HAP-1 (cell line): ENCODE measurements around the gene EGLN2.
"Not testable (repeated sequence)": the region's sequence is repeated elsewhere in the genome, so short reads cannot be mapped to it uniquely, and the experiment has no call there.

ENCODE experiments used
- DNase-seq, 2 experiments: peaks; one replicate each; pipeline ENCODE4 v3.0.0-alpha.2; 2016 to 2020; ENCODE audit warnings: low spot score in 2 of 2
- H3K27me3 ChIP-seq: fragments of 250-450 bp; sonication (Bioruptor Pico); 2 replicates; pipeline ENCODE4 v1.5.1; 2020; ENCODE audit warnings: low read depth, mild to moderate bottlenecking, moderate library complexity
- H3K36me3 ChIP-seq: fragments of 250-450 bp; sonication (Bioruptor Pico); replicated peaks from 2 replicates; pipeline ENCODE4 v1.5.1; 2020; ENCODE audit warnings: mild to moderate bottlenecking
- H3K4me1 ChIP-seq: fragments of 250-450 bp; sonication (Bioruptor Pico); 2 replicates; pipeline ENCODE4 v1.5.1; 2020; ENCODE audit warnings: mild to moderate bottlenecking
- H3K4me3 ChIP-seq: fragments of 250-450 bp; sonication (Bioruptor Pico); 2 replicates; pipeline ENCODE4 v1.5.1; 2020; ENCODE audit warnings: mild to moderate bottlenecking, moderate library complexity
- H3K9me3 ChIP-seq: fragments of 250-450 bp; sonication (Bioruptor Pico); 2 replicates; pipeline ENCODE4 v1.5.1; 2020; ENCODE audit warnings: mild to moderate bottlenecking, moderate library complexity
- in situ Hi-C: fragments of 300-500 bp; cut with MboI; formaldehyde crosslinking; loops from 3 replicates; pipeline ENCODE4 v1.14.3; 2020; ENCODE audit warnings: low sequenced_read_pairs, inconsistent platforms, mixed read lengths

EGLN2 gene

DNA sequence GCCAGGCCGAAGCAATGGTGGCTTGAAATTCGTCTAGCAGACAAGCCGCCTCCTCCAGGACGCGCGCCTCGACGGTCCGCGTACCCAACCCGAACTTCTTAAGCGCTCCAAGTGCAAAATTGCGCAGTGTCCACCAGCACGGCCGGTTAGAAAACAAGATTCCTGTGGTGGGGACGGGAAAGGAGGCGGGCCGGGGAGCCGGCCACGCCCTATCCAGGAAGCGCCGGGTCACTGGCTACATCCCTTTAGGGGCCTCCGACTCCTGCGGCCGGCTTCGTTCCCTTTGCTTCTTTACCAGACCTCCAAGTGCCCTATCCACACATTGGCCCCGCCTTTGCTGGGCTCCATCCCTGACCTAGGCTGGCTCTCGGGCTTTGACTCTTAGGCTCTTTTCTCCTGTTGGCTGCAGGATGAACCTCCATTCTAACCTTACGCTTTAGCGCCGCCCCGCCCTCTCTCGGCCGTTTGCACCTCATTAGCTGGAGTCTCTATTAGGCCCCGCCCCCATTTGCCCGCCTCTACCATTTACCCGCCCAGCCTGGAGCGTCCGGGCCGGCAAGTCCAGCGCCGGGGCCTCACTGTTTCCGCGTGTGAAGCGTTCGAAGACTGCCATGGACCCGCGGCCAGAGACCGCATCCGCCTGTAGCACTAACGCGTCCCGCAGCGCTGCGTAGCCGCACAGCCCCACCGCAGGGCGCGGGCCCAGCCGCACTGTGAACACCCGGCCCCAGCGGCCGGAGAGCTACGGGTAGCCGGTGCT lies 11.8 kb downstream of the EGLN2 start:
- H3K4me3 ChIP-seq, H3K4me1 ChIP-seq, H3K9me3 ChIP-seq, in situ Hi-C loops, H3K27me3 ChIP-seq: not testable (repeated sequence)
- DNase-seq: peak in 1 of 2 experiments; percentile 49
- H3K36me3 ChIP-seq: peaks cover 22% of the 10 kb centered on the region

DNA sequence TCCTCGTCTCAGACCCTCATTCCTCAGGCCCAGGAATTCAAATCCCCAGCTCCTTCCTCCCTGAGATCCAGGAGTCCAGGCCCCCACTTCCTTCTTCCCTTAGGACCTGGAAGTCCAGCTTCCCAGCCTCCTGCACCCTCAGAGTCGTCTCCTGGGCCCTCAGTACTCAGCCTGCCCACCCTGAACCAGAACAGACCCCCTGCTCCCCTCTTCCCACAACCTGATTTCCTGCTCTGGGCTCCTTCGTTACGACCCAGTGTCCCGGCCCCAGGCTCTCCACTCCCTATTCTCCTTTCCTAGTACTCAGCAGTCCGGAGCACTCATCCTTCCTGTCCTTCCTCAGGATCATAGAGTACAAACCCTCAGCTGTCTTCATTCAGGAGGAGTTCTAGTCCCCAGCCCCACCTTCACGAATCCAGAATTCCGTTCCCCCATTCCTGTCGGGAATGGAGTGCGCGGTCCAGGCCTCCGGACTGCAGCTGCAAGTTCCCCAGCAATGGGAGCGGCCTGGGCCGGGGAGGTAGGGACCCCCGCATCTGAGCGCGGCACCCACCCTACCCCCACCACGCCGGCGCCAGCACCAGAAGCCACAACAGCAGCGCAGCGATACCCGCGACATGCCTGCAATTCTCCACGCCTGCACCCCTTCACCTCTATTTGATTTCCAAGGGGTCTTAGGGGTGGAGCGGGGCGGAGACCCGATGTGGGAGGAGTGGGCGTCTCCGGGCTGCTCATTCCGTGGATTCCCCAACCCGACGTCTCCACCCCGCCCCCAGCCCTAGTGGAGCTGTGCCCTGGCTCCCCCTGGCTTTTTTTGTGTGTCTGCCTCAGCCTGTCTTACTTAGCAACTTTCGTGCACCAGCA lies 12.7 kb downstream of the EGLN2 start:
- no peaks in the 10 kb centered on the region for H3K9me3 ChIP-seq
- H3K4me3 ChIP-seq: no peak overlapping the region
- peaks cover 22% of the 10 kb centered on the region for H3K36me3 ChIP-seq
- H3K27me3 ChIP-seq: no peaks in the 10 kb centered on the region
- no peak for DNase-seq
- no peaks in the 10 kb centered on the region for H3K4me1 ChIP-seq
- in situ Hi-C loops: no loop called here

DNA sequence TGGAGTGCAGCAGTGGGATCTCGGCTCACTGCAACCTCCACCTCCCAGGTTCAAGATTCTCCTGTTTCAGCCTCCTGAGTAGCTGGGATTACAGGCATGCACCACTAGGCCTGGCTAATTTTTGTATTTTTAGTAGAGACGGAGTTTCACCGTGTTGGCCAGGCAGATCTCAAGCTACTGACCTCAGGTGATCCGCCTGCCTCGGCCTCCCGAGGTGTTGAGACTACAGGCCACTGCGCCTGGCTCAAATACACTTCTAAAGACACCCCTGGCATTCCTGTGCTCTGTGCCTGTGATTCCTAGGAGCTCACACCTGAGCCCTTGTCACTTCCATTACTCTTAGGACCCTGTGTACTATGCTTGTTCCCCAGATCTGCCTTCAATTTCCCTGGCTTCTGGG lies 13.6 kb downstream of the EGLN2 start:
- in situ Hi-C loops, DNase-seq, H3K4me3 ChIP-seq, H3K9me3 ChIP-seq, H3K4me1 ChIP-seq, H3K27me3 ChIP-seq: not testable (repeated sequence)
- peaks cover 17% of the 10 kb centered on the region for H3K36me3 ChIP-seq

DNA sequence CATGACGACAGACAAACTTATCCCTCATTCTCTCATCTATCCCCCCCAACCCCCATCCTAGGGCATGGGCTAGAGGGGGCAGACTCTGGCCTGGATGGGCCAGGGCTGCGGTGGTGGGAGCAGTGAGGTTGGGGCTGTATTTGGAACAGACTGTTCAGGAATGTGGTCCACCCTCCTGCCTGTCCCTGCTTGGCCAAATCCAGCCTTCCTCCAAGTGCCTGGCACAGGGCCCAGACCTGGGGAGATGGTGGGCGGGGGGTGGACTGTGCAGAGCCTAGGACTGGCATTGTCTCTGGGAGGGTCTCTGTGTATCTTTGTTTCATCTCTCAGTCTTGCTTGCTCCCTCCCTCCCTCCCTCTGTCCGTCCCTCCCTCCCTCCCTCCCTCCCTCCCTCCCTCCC lies 14.2 kb downstream of the EGLN2 start:
- no peak for DNase-seq
- H3K9me3 ChIP-seq: no peaks in the 10 kb centered on the region
- H3K27me3 ChIP-seq: no peaks in the 10 kb centered on the region
- in situ Hi-C loops: no loop called here
- no peak overlapping the region for H3K4me3 ChIP-seq
- H3K36me3 ChIP-seq: peaks cover 11% of the 10 kb centered on the region
- H3K4me1 ChIP-seq: no peaks in the 10 kb centered on the region

DNA sequence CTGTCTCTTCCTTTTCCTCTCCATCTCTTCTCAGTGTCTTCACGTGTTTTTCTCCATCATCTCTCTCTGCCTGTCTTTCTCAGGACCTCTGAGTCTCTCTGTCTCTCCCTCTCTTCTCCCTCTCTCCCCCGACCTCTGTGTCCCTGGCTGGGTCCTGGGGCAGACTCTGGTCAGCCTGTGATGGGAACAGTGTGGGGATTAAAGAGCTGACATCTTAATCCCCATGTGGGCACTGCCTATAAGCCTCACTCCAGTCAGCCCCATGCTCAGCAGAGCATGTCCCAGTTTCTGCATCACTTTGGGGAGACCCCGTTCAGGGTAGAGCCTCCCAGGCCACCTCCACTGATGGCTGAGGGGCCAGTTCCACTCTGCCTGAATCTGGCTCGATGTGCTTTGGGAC lies 16.2 kb downstream of the EGLN2 start:
- Histone ChIP-seq H3K27me3 (no peaks in the 10 kb centered on the region), H3K36me3 (no peaks in the 10 kb centered on the region; the same call in 1 of the 2 replicates), H3K9me3 (no peaks in the 10 kb centered on the region), H3K4me3 (no peak overlapping the region), H3K4me1 (no peaks in the 10 kb centered on the region)
- in situ Hi-C loops: no loop called here
- no peak for DNase-seq

DNA sequence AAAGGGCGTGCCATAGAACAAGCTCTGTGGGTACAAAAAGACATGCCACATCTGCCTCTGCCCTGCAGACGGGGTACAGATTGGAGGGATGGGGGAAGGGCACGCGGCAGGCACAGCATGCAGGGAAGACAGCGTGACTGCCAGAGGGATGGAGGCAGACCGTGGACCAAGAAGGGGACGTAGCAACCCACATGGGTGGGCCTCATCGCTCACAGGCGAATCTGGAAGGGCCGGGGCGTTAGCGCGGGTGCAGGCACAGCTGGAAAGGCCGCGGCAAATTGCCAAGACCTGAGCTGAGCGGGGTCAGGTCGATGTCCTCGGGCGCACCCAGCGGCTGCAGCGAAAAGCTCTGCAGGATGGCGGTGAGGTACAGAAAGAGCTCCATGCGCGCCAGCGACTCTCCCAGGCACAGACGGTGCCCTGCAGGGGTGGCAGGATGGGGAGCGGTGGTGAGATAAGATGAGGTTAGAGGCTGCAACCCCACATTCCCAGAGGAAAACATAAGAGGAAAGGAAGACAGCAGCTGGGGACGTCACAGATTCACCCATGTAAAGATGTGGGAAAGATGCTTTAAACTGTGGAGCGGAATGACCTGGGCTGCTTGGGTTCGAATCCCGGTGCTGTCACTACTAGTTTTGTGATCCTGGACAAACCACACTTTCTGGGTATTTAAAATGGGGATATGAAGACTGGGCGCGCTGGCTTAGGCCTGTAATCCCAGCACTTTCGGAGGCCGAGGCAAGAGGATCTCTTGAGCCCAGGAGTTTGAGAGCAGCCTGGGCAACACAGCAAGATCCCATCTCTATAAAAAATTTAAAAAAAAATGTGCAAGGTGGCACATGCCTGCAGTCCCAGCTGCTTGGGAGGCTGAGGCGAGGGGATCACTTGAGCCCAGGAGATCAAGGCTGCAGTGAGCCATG lies 19.7 kb downstream of the EGLN2 start:
- in situ Hi-C loops: not testable (repeated sequence)

DNA sequence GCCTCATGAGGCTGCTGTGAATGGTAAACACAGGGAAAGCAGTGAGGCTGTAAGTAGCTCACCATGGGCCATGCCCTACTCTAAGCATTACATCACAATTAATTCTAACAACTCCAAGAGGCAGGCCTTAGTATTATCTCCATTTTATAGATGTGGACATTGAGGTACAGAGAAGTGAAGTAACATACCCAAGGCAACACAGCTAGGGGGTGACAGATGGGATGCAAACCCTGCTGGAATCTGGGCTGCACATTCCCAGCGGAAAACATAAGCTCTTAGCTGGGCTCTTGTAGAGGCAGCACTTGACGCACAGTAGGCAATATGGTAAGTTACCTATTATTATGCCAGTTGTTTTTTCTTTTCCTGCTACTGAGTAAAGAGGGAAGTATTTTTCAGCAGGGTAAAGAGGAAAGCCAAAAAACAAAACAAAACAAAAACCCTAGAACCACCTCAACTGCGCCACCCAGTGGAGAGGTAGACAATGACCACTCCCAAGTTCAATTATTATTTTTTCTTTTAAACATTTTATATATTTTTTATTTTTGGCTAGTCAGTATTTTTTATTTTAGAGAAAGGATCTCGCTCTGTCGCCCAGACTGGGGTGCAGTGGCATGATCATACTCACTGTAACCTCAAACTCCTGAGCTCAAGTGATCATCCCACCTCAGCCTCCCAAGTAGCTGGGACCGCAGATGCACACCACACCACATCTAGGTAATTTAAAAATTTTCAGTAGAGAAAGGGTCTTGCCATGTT lies 20.7 kb downstream of the EGLN2 start:
- H3K4me1 ChIP-seq, H3K36me3 ChIP-seq, H3K4me3 ChIP-seq, H3K9me3 ChIP-seq, H3K27me3 ChIP-seq: not testable (repeated sequence)
- in situ Hi-C loops: loop anchor here (10.0 kb wide), 1 partner anchor 155 kb away; no protein-coding TSS in a partner anchor
- DNase-seq: peak; percentile 35 to 66

More for the DNA sequence above, 19.7 kb downstream of the EGLN2 start:
- not testable (repeated sequence) for H3K27me3 ChIP-seq, H3K36me3 ChIP-seq, H3K9me3 ChIP-seq, H3K4me3 ChIP-seq, H3K4me1 ChIP-seq
- DNase-seq: peak in 1 of 2 experiments; percentile 83

DNA sequence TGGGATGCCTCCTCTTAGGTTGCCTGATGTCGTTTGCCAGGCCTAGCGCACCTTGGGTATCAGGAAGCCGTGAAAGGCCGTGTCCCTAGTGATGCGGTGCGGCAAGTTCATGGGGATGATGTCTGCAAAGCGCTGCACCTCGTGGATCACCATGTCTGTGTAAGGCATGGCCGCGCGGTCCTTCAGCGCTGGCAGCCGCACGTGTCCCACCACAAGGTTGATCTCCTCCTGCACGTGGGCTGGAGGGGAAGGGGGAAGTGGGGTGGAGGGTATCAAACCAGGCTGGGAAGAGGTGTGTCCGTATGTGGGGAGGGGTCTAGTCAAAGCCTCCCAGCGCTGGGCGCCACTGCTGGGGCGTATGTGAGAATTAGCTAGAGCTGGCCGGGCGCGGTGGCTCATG lies 23.2 kb downstream of the EGLN2 start:
- Histone ChIP-seq H3K9me3 (no peaks in the 10 kb centered on the region), H3K4me1 (no peaks in the 10 kb centered on the region), H3K4me3 (no peak overlapping the region), H3K27me3 (no peaks in the 10 kb centered on the region), H3K36me3 (no peaks in the 10 kb centered on the region)
- no peak for DNase-seq
- in situ Hi-C loops: loop anchor here (10.0 kb wide), 1 partner anchor 157 kb away; no protein-coding TSS in a partner anchor

DNA sequence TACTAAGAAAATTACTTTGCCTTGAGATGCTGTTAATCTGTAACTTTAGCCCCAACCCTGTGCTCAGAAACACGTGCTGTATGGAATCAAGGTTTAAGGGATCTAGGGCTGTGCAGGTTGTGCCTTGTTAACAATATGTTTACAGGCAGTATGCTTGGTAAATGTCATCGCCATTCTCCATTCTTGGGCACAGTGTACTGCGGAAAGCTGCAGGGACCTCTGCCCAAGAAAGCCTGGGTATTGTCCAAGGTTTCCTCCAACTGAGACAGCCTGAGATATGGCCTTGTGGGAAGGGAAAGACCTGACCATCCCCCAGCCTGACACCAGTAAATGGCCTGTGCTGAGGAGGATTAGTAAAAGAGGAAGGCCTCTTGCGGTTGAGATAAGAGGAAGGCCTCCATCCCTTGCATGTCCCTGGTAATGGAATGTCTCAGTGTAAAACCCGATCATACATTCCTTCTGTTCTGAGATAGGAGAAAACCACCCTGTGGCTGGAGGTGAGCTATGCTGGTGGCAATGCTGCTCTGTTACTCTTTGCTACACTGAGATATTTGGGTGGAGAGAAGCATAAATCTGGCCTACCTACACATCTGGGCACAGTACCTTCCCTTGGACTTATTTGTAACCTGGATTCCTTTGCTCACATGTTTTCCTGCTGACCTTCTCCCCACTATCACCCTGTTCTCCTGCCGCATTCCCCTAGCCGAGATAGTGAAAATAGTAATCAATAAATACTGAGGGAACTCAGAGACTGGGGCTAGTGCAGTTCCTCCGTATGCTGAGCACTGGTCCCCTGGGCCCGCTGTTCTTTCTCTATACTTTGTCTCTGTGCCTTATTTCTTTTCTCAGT lies 23.9 kb downstream of the EGLN2 start:
- not testable (repeated sequence) for H3K4me1 ChIP-seq, H3K36me3 ChIP-seq
- in situ Hi-C loops: loop anchor here (10.0 kb wide), 1 partner anchor 158 kb away; no protein-coding TSS in a partner anchor

DNA sequence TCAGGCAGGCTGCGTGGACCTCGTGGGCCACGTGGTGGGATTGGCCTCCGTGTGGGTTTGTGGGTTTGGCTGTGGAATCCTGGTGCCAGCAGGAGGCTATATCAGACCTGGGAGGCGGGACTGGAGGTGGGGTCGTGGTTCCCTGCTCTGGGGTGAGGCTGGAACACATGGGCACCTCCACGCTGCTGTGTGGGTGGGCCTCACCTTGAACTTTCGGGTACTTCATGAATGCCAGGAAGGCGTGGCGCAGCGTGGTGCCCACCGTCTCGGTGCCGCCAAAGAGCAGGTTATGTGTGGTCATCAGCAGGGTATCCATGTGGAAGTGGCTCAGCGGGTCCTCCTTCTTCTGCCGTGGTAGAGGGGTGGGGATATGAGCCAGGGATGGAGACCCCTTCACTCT lies 25.9 kb downstream of the EGLN2 start:
- not testable (repeated sequence) for H3K27me3 ChIP-seq, H3K9me3 ChIP-seq, H3K36me3 ChIP-seq, H3K4me1 ChIP-seq, H3K4me3 ChIP-seq, DNase-seq
- in situ Hi-C loops: loop anchor here (10.0 kb wide), 1 partner anchor 160 kb away; no protein-coding TSS in a partner anchor

More for the DNA sequence above, 23.9 kb downstream of the EGLN2 start:
- not testable (repeated sequence) for H3K9me3 ChIP-seq, DNase-seq, H3K27me3 ChIP-seq, H3K4me3 ChIP-seq

DNA sequence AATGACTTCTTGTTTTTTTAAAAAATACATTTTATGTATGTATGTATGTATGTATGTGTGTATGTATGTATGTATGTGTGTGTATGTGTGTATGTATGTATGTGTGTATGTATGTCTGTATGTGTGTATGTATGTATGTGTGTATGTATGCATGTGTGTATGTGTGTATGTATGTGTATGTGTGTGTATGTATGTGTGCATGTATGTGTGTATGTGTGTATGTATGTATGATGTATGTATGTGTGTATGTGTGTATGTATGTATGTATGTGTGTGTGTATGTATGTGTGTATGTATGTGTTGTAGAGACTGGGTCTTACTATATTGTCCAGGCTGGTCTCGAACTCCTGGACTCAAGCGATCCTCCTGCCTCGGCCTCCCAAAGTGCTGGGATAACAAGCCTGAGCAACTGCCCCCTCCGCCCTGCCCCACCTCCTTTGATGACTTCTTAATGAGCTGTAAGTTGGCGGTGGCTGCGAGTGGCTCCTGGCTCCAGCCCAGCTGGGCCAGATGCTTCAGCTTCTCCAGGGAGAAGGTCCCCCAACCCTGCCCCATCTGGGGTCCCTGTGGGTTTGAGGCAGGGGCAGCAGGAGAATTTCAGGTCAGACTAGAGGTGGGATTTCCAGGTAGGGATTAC lies 26.6 kb downstream of the EGLN2 start:
- not testable (repeated sequence) for H3K4me1 ChIP-seq, DNase-seq, H3K4me3 ChIP-seq, H3K36me3 ChIP-seq, H3K27me3 ChIP-seq, H3K9me3 ChIP-seq
- in situ Hi-C loops: loop anchor here (10.0 kb wide), 1 partner anchor 161 kb away; no protein-coding TSS in a partner anchor

DNA sequence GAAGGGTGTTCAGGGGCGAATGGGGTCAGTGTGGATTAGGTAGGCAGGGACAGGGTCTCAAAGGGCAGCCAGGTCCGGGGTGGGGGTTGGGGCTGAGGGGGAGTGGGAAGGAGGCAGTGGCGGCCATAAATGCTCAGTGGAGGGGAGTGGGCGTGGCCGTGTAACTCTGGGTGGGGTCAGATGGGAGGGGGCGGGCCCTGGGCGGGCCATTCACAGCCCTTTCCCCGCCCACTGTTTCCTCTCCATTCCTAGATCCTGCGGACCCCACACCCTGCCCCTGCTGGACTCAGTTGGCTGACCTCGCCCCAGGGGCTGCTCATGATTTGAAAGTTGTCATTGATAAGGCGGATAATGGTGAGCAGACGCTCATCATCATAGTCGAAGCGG lies 27.3 kb downstream of the EGLN2 start:
- DNase-seq, H3K4me1 ChIP-seq, H3K27me3 ChIP-seq, H3K4me3 ChIP-seq, H3K9me3 ChIP-seq, H3K36me3 ChIP-seq: not testable (repeated sequence)
- in situ Hi-C loops: loop anchor here (10.0 kb wide), 1 partner anchor 162 kb away; no protein-coding TSS in a partner anchor
